HCT116 (cell line): Measurements from ENCODE around the gene FERMT2. TPM values are rescaled to one million over a fixed set of nuclear protein-coding genes. Genes with fewer than 3 reads are reported as not detected.

ENCODE experiments used
- ATAC-seq: fragments of 200-7000 bp; cut with Tn5 transposase; 2 replicates; pipeline ENCODE4 v1.9.1; 2020; ENCODE audit warnings: mild to moderate bottlenecking, moderate library complexity
- BruUV-seq: library from RNA; stranded (reverse); fragments of 400-500 nt; replicated peaks from 2 replicates; lab custom pipeline; 2021; lab: Mats Ljungman, UMichigan
- CTCF ChIA-PET: fragments of 300-600 bp; sonication (Branson Sonifier 250); formaldehyde crosslinking; loops from one replicate; lab custom pipeline; 2021; ENCODE audit warnings: antibody characterized with exemption; lab: Charles Lee
- POLR2A ChIA-PET: fragments of 300-600, 350-600 bp; sonication (Branson Sonifier 250); formaldehyde crosslinking; loops from one replicate; lab custom pipeline; 2021; ENCODE audit warnings: antibody characterized with exemption; lab: Charles Lee
- RAD21 ChIA-PET, 2 experiments: fragments of 300-600 bp; sonication (Branson Sonifier 250); formaldehyde crosslinking; loops; one replicate each; lab custom pipeline; 2023; ENCODE audit warnings: low total read pairs in 2 of 2; ENCODE audit not compliant: uncharacterized antibody in 2 of 2, unreplicated experiment in 2 of 2, low non-redundant PET in 1 of 2; lab: Charles Lee
- DNase-seq: peaks from one replicate; pipeline ENCODE4 v3.0.0-alpha.2; 2010; ENCODE audit warnings: low read depth, low spot score
- H2AFZ ChIP-seq: fragments of 200-600 bp; shearing (Covaris generic), sonication (generic); 2 replicates; pipeline ENCODE4 v1.6.1; 2017; ENCODE audit warnings: low read depth, mixed run types, mixed read lengths, antibody characterized with exemption, low read length; ENCODE audit not compliant: poor library complexity, severe bottlenecking
- H3K27ac ChIP-seq: 2 replicates; pipeline ENCODE4 v1.5.1; 2012; ENCODE audit warnings: low read depth, low read length
- H3K27me3 ChIP-seq: fragments of 200-600 bp; sonication (generic); 2 replicates; pipeline ENCODE4 v1.6.1; 2016; ENCODE audit warnings: mixed run types, low read length, mixed read lengths; ENCODE audit not compliant: insufficient read depth
- H3K36me3 ChIP-seq, 2 experiments: fragments of 200-500 bp in 1 of 2; fragments of 200-600 bp in 1 of 2; sonication (Bioruptor generic) in 1 of 2; sonication (generic) in 1 of 2; 2 replicates each; pipeline versions ENCODE4 v1.5.1 to v1.6.1; 2014 to 2016; ENCODE audit warnings: low read length in 2 of 2, inconsistent platforms in 1 of 2, mixed read lengths in 1 of 2, mixed run types in 1 of 2; ENCODE audit not compliant: insufficient read depth in 2 of 2, control insufficient read depth in 1 of 2
- H3K4me1 ChIP-seq, 2 experiments: fragments of 200-600 bp in 1 of 2; sonication (generic) in 1 of 2; 2 replicates each; pipeline versions ENCODE4 v1.5.1 to v1.6.1; 2012 to 2017; ENCODE audit warnings: low read length in 2 of 2, inconsistent platforms in 1 of 2, mild to moderate bottlenecking in 1 of 2, mixed read lengths in 1 of 2, mixed run types in 1 of 2, moderate library complexity in 1 of 2; ENCODE audit not compliant: insufficient read depth in 2 of 2, control insufficient read depth in 1 of 2
- H3K4me2 ChIP-seq: fragments of 200-600 bp; sonication (generic); 2 replicates; pipeline ENCODE4 v1.6.1; 2017; ENCODE audit warnings: mixed run types, low read length, mixed read lengths
- H3K4me3 ChIP-seq, 2 experiments: fragments of 200-600 bp in 1 of 2; sonication (generic) in 1 of 2; replicated peaks in 1 of 2; 2 replicates each; pipeline ENCODE4 v1.5.1; 2011 to 2016; ENCODE audit warnings: low read length in 2 of 2, control low read depth in 1 of 2, low read depth in 1 of 2, mild to moderate bottlenecking in 1 of 2, mixed read lengths in 1 of 2, mixed run types in 1 of 2
- H3K79me2 ChIP-seq: fragments of 200-600 bp; sonication (generic); 2 replicates; pipeline ENCODE4 v1.6.1; 2017; ENCODE audit warnings: mild to moderate bottlenecking, mixed run types, low read length, moderate library complexity, mixed read lengths; ENCODE audit not compliant: insufficient read depth
- H3K9ac ChIP-seq: fragments of 200-600 bp; sonication (generic); 2 replicates; pipeline ENCODE4 v1.6.1; 2016; ENCODE audit warnings: low read length, mixed read lengths
- H3K9me2 ChIP-seq: fragments of 200-600 bp; sonication (generic), shearing (Covaris generic); 2 replicates; pipeline ENCODE4 v1.6.1; 2017; ENCODE audit warnings: mixed run types, mild to moderate bottlenecking, moderate library complexity; ENCODE audit not compliant: insufficient read depth
- H3K9me3 ChIP-seq, 2 experiments: fragments of 200-500 bp in 1 of 2; fragments of 200-600 bp in 1 of 2; sonication (Bioruptor generic) in 1 of 2; sonication (generic) in 1 of 2; 2 replicates each; pipeline ENCODE4 v1.6.1; 2014 to 2017; ENCODE audit warnings: low read length in 2 of 2, mixed read lengths in 2 of 2, inconsistent platforms in 1 of 2, low read depth in 1 of 2, mild to moderate bottlenecking in 1 of 2, mixed run types in 1 of 2, moderate library complexity in 1 of 2; ENCODE audit not compliant: control insufficient read depth in 1 of 2, insufficient read depth in 1 of 2
- H4K20me1 ChIP-seq: fragments of 200-600 bp; sonication (generic), shearing (Covaris generic); 2 replicates; pipeline ENCODE4 v1.6.1; 2017; ENCODE audit warnings: mixed run types, mild to moderate bottlenecking, moderate library complexity; ENCODE audit not compliant: insufficient read depth
- CBX3 ChIP-seq: IDR thresholded peaks from 2 replicates; pipeline ENCODE4 v1.6.1; 2012; ENCODE audit warnings: low read depth
- EGR1 ChIP-seq: IDR thresholded peaks from 2 replicates; pipeline ENCODE4 v1.6.1; 2012; ENCODE audit warnings: low read depth
- ELF1 ChIP-seq: IDR thresholded peaks from 2 replicates; pipeline ENCODE4 v1.6.1; 2012; ENCODE audit warnings: low read depth, borderline replicate concordance
- EZH2 ChIP-seq: fragments of 200-600 bp; sonication (generic); IDR thresholded peaks from 2 replicates; pipeline ENCODE4 v1.6.1; 2017; ENCODE audit warnings: antibody characterized with exemption, mixed run types
- EZH2phosphoT487 ChIP-seq: fragments of 200-600 bp; IDR thresholded peaks from 2 replicates; pipeline ENCODE4 v1.6.1; 2018; ENCODE audit warnings: antibody characterized with exemption, borderline replicate concordance
- FOSL1 ChIP-seq: IDR thresholded peaks from 2 replicates; pipeline ENCODE4 v1.6.1; 2012; ENCODE audit warnings: low read depth
- POLR2A ChIP-seq: IDR thresholded peaks from 2 replicates; pipeline ENCODE4 v1.7.0; 2011; ENCODE audit warnings: borderline replicate concordance; ENCODE audit not compliant: insufficient read depth, insufficient read length; ENCODE audit errors: extremely low read depth
- RAD21 ChIP-seq: IDR thresholded peaks from 2 replicates; pipeline ENCODE4 v1.6.1; 2012; ENCODE audit warnings: low read depth, mild to moderate bottlenecking
- SIN3A ChIP-seq: IDR thresholded peaks from 2 replicates; pipeline ENCODE4 v1.6.1; 2012; ENCODE audit warnings: low read depth
- SP1 ChIP-seq: IDR thresholded peaks from 2 replicates; pipeline ENCODE4 v1.6.1; 2012; ENCODE audit warnings: low read depth
- ZFX ChIP-seq: fragments of 450-650 bp; IDR thresholded peaks from 2 replicates; pipeline ENCODE4 v1.6.1; 2017
- ZNF274 ChIP-seq: fragments of 200-500 bp; sonication (Bioruptor generic); IDR thresholded peaks from 2 replicates; pipeline ENCODE4 v1.6.1; 2014; ENCODE audit warnings: mild to moderate bottlenecking, low read depth, low read length, inconsistent platforms
- intact Hi-C: fragments of 100-400 bp; cut with micrococcal nuclease; formaldehyde crosslinking; loops from 2 replicates; pipeline ENCODE4 v1.10.0; 2022
- total RNA-seq: library from RNA; stranded (reverse); gene quantifications from one replicate; pipeline ENCODE4 v1.2.1, GENCODE V29; 2021; ENCODE audit not compliant: unreplicated experiment
- TF ChIP-seq, protein P1 (sequence below): IDR thresholded peaks from 2 replicates; pipeline ENCODE4 v1.6.1; 2012
- TF ChIP-seq, protein P2 (sequence below): IDR thresholded peaks from 2 replicates; pipeline ENCODE4 v1.6.1; 2011; ENCODE audit warnings: mild to moderate bottlenecking, low read length, moderate library complexity; ENCODE audit not compliant: insufficient replicate concordance; ENCODE audit errors: extremely low read depth
- TF ChIP-seq, protein P3 (sequence below): IDR thresholded peaks from 2 replicates; pipeline ENCODE4 v1.6.1; 2012
- TF ChIP-seq, protein P4 (sequence below): IDR thresholded peaks from 2 replicates; pipeline ENCODE4 v1.6.1; 2012; ENCODE audit warnings: low read depth

FERMT2 gene
- total RNA-seq, 1 experiment from 2014 or later = 24.8 TPM

DNA sequence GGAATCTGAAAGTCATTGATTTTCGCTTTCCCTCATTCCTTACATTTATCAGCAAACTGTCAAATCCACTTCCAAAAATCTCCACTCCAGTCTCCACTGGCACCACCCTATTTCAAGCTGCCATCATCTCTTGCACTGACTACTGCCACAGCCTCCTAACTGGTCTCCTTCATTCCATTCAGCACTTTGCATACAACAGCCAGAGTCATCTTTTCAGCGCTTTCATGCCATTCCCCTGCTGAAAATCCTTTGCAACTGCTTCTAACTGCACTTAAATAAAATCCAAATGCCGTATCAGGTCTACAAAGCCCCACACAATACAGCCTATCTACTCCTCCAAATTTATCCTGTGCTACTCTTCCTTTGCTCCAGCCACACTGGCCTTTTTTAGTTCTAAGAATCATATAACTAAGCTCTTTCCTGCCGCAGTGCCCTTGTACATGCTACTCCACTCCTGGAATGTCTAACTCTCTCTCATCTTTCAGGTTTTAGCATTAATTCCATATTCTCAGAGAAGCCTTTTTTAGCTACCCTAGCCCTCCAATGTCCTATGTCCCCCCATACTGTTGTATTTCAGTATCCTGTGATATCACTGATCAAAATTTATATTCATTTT, 21.6 kb downstream of the FERMT2 start:
- no peaks in the 10 kb centered on the region for H4K20me1 ChIP-seq
- BruUV-seq = no TSS peak
- peaks cover 47% of the 10 kb centered on the region for H3K79me2 ChIP-seq
- H3K4me3 ChIP-seq = no peak overlapping the region
- TF ChIP-seq, protein P1, sequence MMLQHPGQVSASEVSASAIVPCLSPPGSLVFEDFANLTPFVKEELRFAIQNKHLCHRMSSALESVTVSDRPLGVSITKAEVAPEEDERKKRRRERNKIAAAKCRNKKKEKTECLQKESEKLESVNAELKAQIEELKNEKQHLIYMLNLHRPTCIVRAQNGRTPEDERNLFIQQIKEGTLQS = no peak
- TF ChIP-seq ZFX = no peak
- ATAC-seq (no peak), DNase-seq (no peak)
- H3K27ac ChIP-seq = no peak overlapping the region
- H3K27me3 ChIP-seq = no peaks in the 10 kb centered on the region
- H3K4me1 ChIP-seq = peaks cover 0 to 6% of the 10 kb centered on the region in 2 experiments; a peak in 3 of 4 replicates
- H3K9me3 ChIP-seq = no peaks in the 10 kb centered on the region
- ChIA-PET POLR2A (no interaction called here), CTCF (no interaction called here), RAD21 (no interaction called here)
- no peak overlapping the region for H3K4me2 ChIP-seq
- no peak overlapping the region for H2AFZ ChIP-seq
- intact Hi-C loops = no loop called here
- H3K36me3 ChIP-seq = no peaks in the 10 kb centered on the region
- no peaks in the 10 kb centered on the region for H3K9me2 ChIP-seq
- no peak overlapping the region for H3K9ac ChIP-seq

DNA sequence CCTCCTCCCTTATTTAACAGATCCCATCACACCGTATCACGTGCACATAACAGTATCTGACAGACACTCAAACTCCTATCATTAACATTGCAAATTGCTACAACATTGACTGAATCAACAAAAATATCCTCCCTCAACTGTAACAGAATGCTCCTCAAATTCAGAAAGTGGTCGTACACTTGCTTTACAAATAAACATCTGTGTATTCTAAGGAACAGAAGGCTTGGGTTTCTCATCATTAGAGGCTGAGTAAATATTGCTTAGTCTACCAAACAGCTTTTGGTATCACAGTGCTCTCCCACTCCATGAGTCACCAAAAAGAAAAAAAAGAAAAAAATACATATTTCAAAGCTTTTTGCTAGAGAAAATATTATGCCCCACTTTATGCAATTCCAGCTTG, 23.9 kb downstream of the FERMT2 start:
- POLR2A ChIA-PET = no interaction called here
- H2AFZ ChIP-seq = no peak overlapping the region
- ATAC-seq = no peak
- no peak overlapping the region for H3K4me2 ChIP-seq
- peaks cover 46% of the 10 kb centered on the region for H3K79me2 ChIP-seq
- RAD21 ChIA-PET = no interaction called here
- CTCF ChIA-PET = interaction anchor here (0.6 kb wide), 1 partner anchor 280 kb away, joined by 4 read pairs; no protein-coding TSS in a partner anchor
- no peak overlapping the region for H3K4me3 ChIP-seq
- BruUV-seq = no TSS peak
- intact Hi-C loops = no loop called here
- H3K9me3 ChIP-seq = no peaks in the 10 kb centered on the region
- no peak overlapping the region for H3K9ac ChIP-seq
- peaks cover 0 to 28% of the 10 kb centered on the region in 2 experiments; a peak in 3 of 4 replicates for H3K4me1 ChIP-seq
- H3K9me2 ChIP-seq = no peaks in the 10 kb centered on the region
- H3K27me3 ChIP-seq = no peaks in the 10 kb centered on the region
- H3K36me3 ChIP-seq = no peaks in the 10 kb centered on the region
- no peak for DNase-seq
- H4K20me1 ChIP-seq = no peaks in the 10 kb centered on the region
- H3K27ac ChIP-seq = no peak overlapping the region
- TF ChIP-seq ZFX (no peak), SIN3A (no peak), ELF1 (no peak), SP1 (no peak), EGR1 (no peak), CBX3 (no peak), POLR2A (no peak), FOSL1 (no peak), RAD21 (no peak), EZH2phosphoT487 (no peak), ZNF274 (no peak), EZH2 (no peak)
- TF ChIP-seq, protein P2, sequence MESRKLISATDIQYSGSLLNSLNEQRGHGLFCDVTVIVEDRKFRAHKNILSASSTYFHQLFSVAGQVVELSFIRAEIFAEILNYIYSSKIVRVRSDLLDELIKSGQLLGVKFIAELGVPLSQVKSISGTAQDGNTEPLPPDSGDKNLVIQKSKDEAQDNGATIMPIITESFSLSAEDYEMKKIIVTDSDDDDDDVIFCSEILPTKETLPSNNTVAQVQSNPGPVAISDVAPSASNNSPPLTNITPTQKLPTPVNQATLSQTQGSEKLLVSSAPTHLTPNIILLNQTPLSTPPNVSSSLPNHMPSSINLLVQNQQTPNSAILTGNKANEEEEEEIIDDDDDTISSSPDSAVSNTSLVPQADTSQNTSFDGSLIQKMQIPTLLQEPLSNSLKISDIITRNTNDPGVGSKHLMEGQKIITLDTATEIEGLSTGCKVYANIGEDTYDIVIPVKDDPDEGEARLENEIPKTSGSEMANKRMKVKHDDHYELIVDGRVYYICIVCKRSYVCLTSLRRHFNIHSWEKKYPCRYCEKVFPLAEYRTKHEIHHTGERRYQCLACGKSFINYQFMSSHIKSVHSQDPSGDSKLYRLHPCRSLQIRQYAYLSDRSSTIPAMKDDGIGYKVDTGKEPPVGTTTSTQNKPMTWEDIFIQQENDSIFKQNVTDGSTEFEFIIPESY = no peak
- TF ChIP-seq, protein P3, sequence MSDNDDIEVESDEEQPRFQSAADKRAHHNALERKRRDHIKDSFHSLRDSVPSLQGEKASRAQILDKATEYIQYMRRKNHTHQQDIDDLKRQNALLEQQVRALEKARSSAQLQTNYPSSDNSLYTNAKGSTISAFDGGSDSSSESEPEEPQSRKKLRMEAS = no peak
- TF ChIP-seq, protein P4, sequence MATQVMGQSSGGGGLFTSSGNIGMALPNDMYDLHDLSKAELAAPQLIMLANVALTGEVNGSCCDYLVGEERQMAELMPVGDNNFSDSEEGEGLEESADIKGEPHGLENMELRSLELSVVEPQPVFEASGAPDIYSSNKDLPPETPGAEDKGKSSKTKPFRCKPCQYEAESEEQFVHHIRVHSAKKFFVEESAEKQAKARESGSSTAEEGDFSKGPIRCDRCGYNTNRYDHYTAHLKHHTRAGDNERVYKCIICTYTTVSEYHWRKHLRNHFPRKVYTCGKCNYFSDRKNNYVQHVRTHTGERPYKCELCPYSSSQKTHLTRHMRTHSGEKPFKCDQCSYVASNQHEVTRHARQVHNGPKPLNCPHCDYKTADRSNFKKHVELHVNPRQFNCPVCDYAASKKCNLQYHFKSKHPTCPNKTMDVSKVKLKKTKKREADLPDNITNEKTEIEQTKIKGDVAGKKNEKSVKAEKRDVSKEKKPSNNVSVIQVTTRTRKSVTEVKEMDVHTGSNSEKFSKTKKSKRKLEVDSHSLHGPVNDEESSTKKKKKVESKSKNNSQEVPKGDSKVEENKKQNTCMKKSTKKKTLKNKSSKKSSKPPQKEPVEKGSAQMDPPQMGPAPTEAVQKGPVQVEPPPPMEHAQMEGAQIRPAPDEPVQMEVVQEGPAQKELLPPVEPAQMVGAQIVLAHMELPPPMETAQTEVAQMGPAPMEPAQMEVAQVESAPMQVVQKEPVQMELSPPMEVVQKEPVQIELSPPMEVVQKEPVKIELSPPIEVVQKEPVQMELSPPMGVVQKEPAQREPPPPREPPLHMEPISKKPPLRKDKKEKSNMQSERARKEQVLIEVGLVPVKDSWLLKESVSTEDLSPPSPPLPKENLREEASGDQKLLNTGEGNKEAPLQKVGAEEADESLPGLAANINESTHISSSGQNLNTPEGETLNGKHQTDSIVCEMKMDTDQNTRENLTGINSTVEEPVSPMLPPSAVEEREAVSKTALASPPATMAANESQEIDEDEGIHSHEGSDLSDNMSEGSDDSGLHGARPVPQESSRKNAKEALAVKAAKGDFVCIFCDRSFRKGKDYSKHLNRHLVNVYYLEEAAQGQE = no peak
